Activated CD4-positive, alpha-beta T cell treated with anti-CD3 and anti-CD28 coated beads, Interleukin-2, amount 50 U/mL, for 48 hours (primary cell): ENCODE measurements around the gene RAB3GAP1.
"Not testable (repeated sequence)": the region's sequence is repeated elsewhere in the genome, so short reads cannot be mapped to it uniquely, and the experiment has no call there.

Source experiments
- DNase-seq, 2 experiments: peaks; one replicate each; pipeline ENCODE4 v3.0.0-alpha.2; 2020

Gene RAB3GAP1

GRCh38 chr2:135055182-135055786 is 3.2 kb downstream of the RAB3GAP1 start:
- no peak for DNase-seq

- no peak for DNase-seq
Measured at GRCh38 chr2:135056790-135057189, 4.7 kb downstream of the RAB3GAP1 start.

- no peak for DNase-seq
Measured at GRCh38 chr2:135059577-135059976, 7.5 kb downstream of the RAB3GAP1 start.

GRCh38 chr2:135063210-135063609 is 11.1 kb downstream of the RAB3GAP1 start:
- DNase-seq: no peak

GRCh38 chr2:135064149-135064548 is 12.1 kb downstream of the RAB3GAP1 start:
- DNase-seq: no peak

GRCh38 chr2:135066710-135067109 is 14.6 kb downstream of the RAB3GAP1 start:
- DNase-seq: no peak

- DNase-seq: no peak
Measured at GRCh38 chr2:135072125-135072997, 20.3 kb downstream of the RAB3GAP1 start.

GRCh38 chr2:135074216-135074615 is 22.1 kb downstream of the RAB3GAP1 start:
- no peak for DNase-seq

GRCh38 chr2:135076556-135076955 is 24.5 kb downstream of the RAB3GAP1 start:
- DNase-seq: no peak

GRCh38 chr2:135078417-135078816 is 26.3 kb downstream of the RAB3GAP1 start:
- no peak for DNase-seq

GRCh38 chr2:135086222-135086621 is 34.1 kb downstream of the RAB3GAP1 start:
- DNase-seq: no peak

- not testable (repeated sequence) for DNase-seq
Measured at GRCh38 chr2:135089597-135089996, 37.5 kb downstream of the RAB3GAP1 start.

GRCh38 chr2:135091681-135092080 is 39.6 kb downstream of the RAB3GAP1 start:
- no peak for DNase-seq

GRCh38 chr2:135093193-135093592 is 41.1 kb downstream of the RAB3GAP1 start:
- no peak for DNase-seq

GRCh38 chr2:135093670-135094330 is 41.7 kb downstream of the RAB3GAP1 start:
- DNase-seq: no peak

- DNase-seq: no peak
Measured at GRCh38 chr2:135094508-135094907, 42.4 kb downstream of the RAB3GAP1 start.

- DNase-seq: no peak
Measured at GRCh38 chr2:135095591-135095990, 43.5 kb downstream of the RAB3GAP1 start.

GRCh38 chr2:135096665-135097446 is 44.8 kb downstream of the RAB3GAP1 start:
- DNase-seq: no peak

GRCh38 chr2:135097532-135098231 is 45.6 kb downstream of the RAB3GAP1 start:
- DNase-seq: no peak

GRCh38 chr2:135099802-135100483 is 47.9 kb downstream of the RAB3GAP1 start:
- DNase-seq: no peak

GRCh38 chr2:135103843-135104242 is 51.8 kb downstream of the RAB3GAP1 start:
- DNase-seq: no peak
